Suprapubic skin (tissue), 4 donors: ENCODE results near the gene FASTKD3. TPM values are rescaled to one million over a fixed set of nuclear protein-coding genes. Genes with fewer than 3 reads are reported as not detected.

Experiments used
- DNase-seq, 2 donors: peaks; one replicate each; pipeline ENCODE4 v3.0.0-alpha.2; 2019; ENCODE audit warnings: low spot score in 2 of 2
- H3K27ac ChIP-seq: fragments of 200-600 bp; sonication (generic); one replicate; pipeline ENCODE4 v1.5.1; 2019
- H3K27me3 ChIP-seq: fragments of 200-600 bp; sonication (generic); one replicate; pipeline ENCODE4 v1.5.1; 2019
- H3K36me3 ChIP-seq: fragments of 200-600 bp; sonication (generic); one replicate; pipeline ENCODE4 v1.5.1; 2019
- H3K4me1 ChIP-seq: fragments of 200-600 bp; sonication (generic); one replicate; pipeline ENCODE4 v1.5.1; 2019
- H3K4me3 ChIP-seq: fragments of 200-600 bp; sonication (generic); one replicate; pipeline ENCODE4 v1.5.1; 2019; ENCODE audit warnings: mild to moderate bottlenecking
- H3K9me3 ChIP-seq: fragments of 200-600 bp; sonication (generic); one replicate; pipeline ENCODE4 v1.5.1; 2019
- CTCF ChIP-seq, 2 donors: fragments of 200-600 bp in 1 of 2; fragments of 450-650 bp in 1 of 2; sonication (generic) in 1 of 2; IDR thresholded peaks; one replicate each; pipeline ENCODE4 v1.5.1; 2016 to 2019; ENCODE audit warnings: antibody characterized with exemption in 2 of 2, mild to moderate bottlenecking in 1 of 2, moderate library complexity in 1 of 2
- EP300 ChIP-seq: sonication (generic); formaldehyde crosslinking; IDR thresholded peaks from one replicate; pipeline ENCODE4 v1.6.1; 2017; ENCODE audit warnings: antibody characterized with exemption
- POLR2A ChIP-seq, 2 donors: fragments of 450-650 bp; IDR thresholded peaks; one replicate each; pipeline ENCODE4 v1.6.1; 2017; ENCODE audit warnings: antibody characterized with exemption in 2 of 2, mild to moderate bottlenecking in 2 of 2, moderate library complexity in 2 of 2
- POLR2AphosphoS5 ChIP-seq, 3 donors: sonication (generic); formaldehyde crosslinking; IDR thresholded peaks; one replicate each; pipeline ENCODE4 v1.6.1; 2017; ENCODE audit warnings: antibody characterized with exemption in 3 of 3
- WGBS: methylation state at CpG from one replicate; pipeline ENCODE4 v1.1.5; 2018; 5-methylcytosine and 5-hydroxymethylcytosine counted together
- total RNA-seq, 4 donors: library from RNA; depleted of rRNA; stranded (reverse); fragments of >200 nt; gene quantifications; one replicate each; pipeline ENCODE4 v1.1.0, GENCODE V29; 2016

Gene FASTKD3
- total RNA-seq, 4 donors from 2014 or later = 7.6 to 13.7 (median 10.1) TPM

GRCh38 chr5:7866196-7866595 lies 2.6 kb downstream of the FASTKD3 start:
- no peaks in the 10 kb centered on the region for H3K27me3 ChIP-seq
- peaks cover 25% of the 10 kb centered on the region for H3K36me3 ChIP-seq
- H3K27ac ChIP-seq = no peak overlapping the region
- WGBS = 87% methylated on average over 2 of the region's 2 CpGs
- H3K4me3 ChIP-seq = no peak overlapping the region
- no peak for DNase-seq
- no peaks in the 10 kb centered on the region for H3K9me3 ChIP-seq
- H3K4me1 ChIP-seq = peaks cover 29% of the 10 kb centered on the region
- TF ChIP-seq EP300 = no peak
- TF ChIP-seq CTCF (IDR thresholded peaks at IDR 0.05) = no peak
- TF ChIP-seq POLR2AphosphoS5 (IDR thresholded peaks at IDR 0.05) = no peak
- no peak for TF ChIP-seq POLR2A (IDR thresholded peaks at IDR 0.05)

- no peaks in the 10 kb centered on the region for H3K27me3 ChIP-seq
- no peaks in the 10 kb centered on the region for H3K4me1 ChIP-seq
- H3K27ac ChIP-seq = no peak overlapping the region
- WGBS = 72% methylated on average over 9 of the region's 9 CpGs
- TF ChIP-seq CTCF (IDR thresholded peaks at IDR 0.05) = no peak
- TF ChIP-seq POLR2AphosphoS5 (IDR thresholded peaks at IDR 0.05) = no peak
- TF ChIP-seq POLR2A (IDR thresholded peaks at IDR 0.05) = no peak
- TF ChIP-seq EP300 = no peak
- no peak for DNase-seq
- H3K9me3 ChIP-seq = no peaks in the 10 kb centered on the region
- peaks cover 37% of the 10 kb centered on the region for H3K36me3 ChIP-seq
- H3K4me3 ChIP-seq = no peak overlapping the region
These were observed 10.8 kb downstream of the FASTKD3 start for GRCh38 chr5:7857926-7858632.

GRCh38 chr5:7857361-7857760 lies 11.5 kb downstream of the FASTKD3 start:
- 79% methylated on average over 5 of the region's 5 CpGs for WGBS
- no peak for TF ChIP-seq POLR2AphosphoS5 (IDR thresholded peaks at IDR 0.05)
- TF ChIP-seq EP300 = no peak
- no peak for TF ChIP-seq POLR2A (IDR thresholded peaks at IDR 0.05)
- no peak for TF ChIP-seq CTCF (IDR thresholded peaks at IDR 0.05)
- no peaks in the 10 kb centered on the region for H3K9me3 ChIP-seq

GRCh38 chr5:7856855-7857254 lies 12.0 kb downstream of the FASTKD3 start:
- Histone ChIP-seq H3K36me3 (peaks cover 30% of the 10 kb centered on the region), H3K4me3 (no peak overlapping the region), H3K27me3 (no peaks in the 10 kb centered on the region), H3K4me1 (peaks cover 3% of the 10 kb centered on the region), H3K27ac (no peak overlapping the region), H3K9me3 (no peaks in the 10 kb centered on the region)
- 84% methylated on average over 2 of the region's 2 CpGs for WGBS
- TF ChIP-seq EP300 (no peak), CTCF (IDR thresholded peaks at IDR 0.05) (peak in 1 of 2 donors; percentile 38)
- no peak for DNase-seq

More at GRCh38 chr5:7857361-7857760, 11.5 kb downstream of the FASTKD3 start:
- H3K27me3 ChIP-seq = no peaks in the 10 kb centered on the region
- peaks cover under 1% of the 10 kb centered on the region for H3K4me1 ChIP-seq
- DNase-seq = no peak
- peaks cover 35% of the 10 kb centered on the region for H3K36me3 ChIP-seq
- no peak overlapping the region for H3K27ac ChIP-seq
- no peak overlapping the region for H3K4me3 ChIP-seq

GRCh38 chr5:7855611-7856010 lies 13.2 kb downstream of the FASTKD3 start:
- no peaks in the 10 kb centered on the region for H3K27me3 ChIP-seq
- no peak for DNase-seq
- no peak overlapping the region for H3K27ac ChIP-seq
- no peak for TF ChIP-seq EP300
- TF ChIP-seq POLR2AphosphoS5 (IDR thresholded peaks at IDR 0.05) = no peak
- TF ChIP-seq CTCF (IDR thresholded peaks at IDR 0.05) = no peak
- no peak for TF ChIP-seq POLR2A (IDR thresholded peaks at IDR 0.05)
- no peaks in the 10 kb centered on the region for H3K9me3 ChIP-seq
- 71% methylated on average over 3 of the region's 3 CpGs for WGBS
- H3K4me3 ChIP-seq = no peak overlapping the region
- peaks cover 19% of the 10 kb centered on the region for H3K36me3 ChIP-seq
- peaks cover 9% of the 10 kb centered on the region for H3K4me1 ChIP-seq
